ENCODE measurements around the gene MAGEA4. TPM values are rescaled to one million over a fixed set of nuclear protein-coding genes. Genes with fewer than 3 reads are reported as not detected.

The MAGEA4 gene
- total and polyA plus RNA-seq, 2 of the 4 experiments (the other 2 are of a cell fraction), result not detected

GRCh38 chrX:151921866-151922265 lies 9.2 kb downstream of the MAGEA4 start:
- POLR2A ChIA-PET (ENCODE audit: unreplicated experiment), result no interaction called here
- Histone ChIP-seq H3K79me1 (ENCODE audit: low read depth in 1 of 2, low read length in 2 of 2) (no peaks in the 10 kb centered on the region), H3K4me1 (ENCODE audit: control insufficient read depth, insufficient read depth, low read length) (no peaks in the 10 kb centered on the region), H3K4ac (ENCODE audit: low read depth, low read length) (no peak overlapping the region), H3K9me1 (ENCODE audit: insufficient read depth, low read length) (no peaks in the 10 kb centered on the region), H3K4me3 (ENCODE audit: insufficient read depth, low read depth, low read length) (no peak overlapping the region), H2BK120ac (ENCODE audit: low read depth, low read length) (no peak overlapping the region), H3K14ac (replicated peaks; ENCODE audit: low read depth, low read length) (no peak overlapping the region), H3K9ac (ENCODE audit: low read depth, low read length) (no peak overlapping the region), H2BK20ac (ENCODE audit: low read depth, low read length) (no peak overlapping the region), H2AFZ (replicated peaks; ENCODE audit: low read length, poor library complexity) (no peak overlapping the region), H3K27me3 (ENCODE audit: control insufficient read depth, insufficient read depth, low read length) (no peaks in the 10 kb centered on the region), H3K36me3 (ENCODE audit: control insufficient read depth, insufficient read depth, low read length) (no peaks in the 10 kb centered on the region), H2BK15ac (ENCODE audit: low read depth, low read length) (no peak overlapping the region), H3K9me3 (ENCODE audit: control insufficient read depth, insufficient read depth, low read length) (peaks cover 21% of the 10 kb centered on the region; the same call in 1 of the 2 replicates), H4K91ac (ENCODE audit: insufficient read depth, low read depth, low read length) (no peak overlapping the region), H2AK9ac (replicated peaks; ENCODE audit: low read depth, low read length, poor library complexity) (no peak overlapping the region), H2BK5ac (ENCODE audit: low read depth, low read length, poor library complexity, severe bottlenecking) (no peak overlapping the region), H4K5ac (ENCODE audit: low read depth, low read length) (no peak overlapping the region), H4K20me1 (ENCODE audit: insufficient read depth, low read length) (no peaks in the 10 kb centered on the region), H3K18ac (ENCODE audit: low read depth, low read length) (no peak overlapping the region), H4K8ac (ENCODE audit: low read depth in 2 of 2, low read length in 2 of 2) (no peak overlapping the region), H2AK5ac (ENCODE audit: low read depth, low read length) (no peak overlapping the region), H3K23ac (ENCODE audit: low read depth, low read length) (no peak overlapping the region), H3K4me2 (ENCODE audit: low read depth, low read length) (no peak overlapping the region), H3K56ac (ENCODE audit: extremely low read depth, insufficient read depth, low read length) (no peak overlapping the region), H3K27ac (ENCODE audit: insufficient read depth, low read length) (no peak overlapping the region)
- no peak for TF ChIP-seq RFX5 (IDR thresholded peaks at IDR 0.05; ENCODE audit: low read depth, low read length)
- no peak for TF ChIP-seq RCOR1 (IDR thresholded peaks at IDR 0.05; ENCODE audit: insufficient replicate concordance, low read length)
- TF ChIP-seq MXI1 (IDR thresholded peaks at IDR 0.05; ENCODE audit: borderline replicate concordance, low read depth, low read length), result no peak
- no peak for TF ChIP-seq USF2 (IDR thresholded peaks at IDR 0.05; ENCODE audit: low read depth, low read length)
- no peak for TF ChIP-seq MAZ (IDR thresholded peaks at IDR 0.05; ENCODE audit: borderline replicate concordance, low read depth, low read length)
- TF ChIP-seq CTCF (conservative IDR thresholded peaks at IDR 0.05; ENCODE audit: low read depth, low read length), result no peak
- no peak for TF ChIP-seq CHD1 (IDR thresholded peaks at IDR 0.05; ENCODE audit: low read depth, low read length)
- no peak for TF ChIP-seq CEBPB (IDR thresholded peaks at IDR 0.05; ENCODE audit: low read depth, low read length)
- TF ChIP-seq POLR2A (IDR thresholded peaks at IDR 0.05; ENCODE audit: low read depth, low read length), result no peak
- TF ChIP-seq NFE2L2 (IDR thresholded peaks at IDR 0.05; ENCODE audit: low read depth, low read length), result no peak
- no peak for TF ChIP-seq ELK1 (IDR thresholded peaks at IDR 0.05; ENCODE audit: borderline replicate concordance, low read depth, low read length)
- no peak for TF ChIP-seq RAD21 (IDR thresholded peaks at IDR 0.05; ENCODE audit: low read length)
- TF ChIP-seq SMC3 (IDR thresholded peaks at IDR 0.05; ENCODE audit: low read depth, low read length), result no peak
- TF ChIP-seq BHLHE40 (IDR thresholded peaks at IDR 0.05; ENCODE audit: low read depth, low read length), result no peak
- TF ChIP-seq MAFK (IDR thresholded peaks at IDR 0.05; ENCODE audit: low read depth, low read length), result no peak
- no peak for TF ChIP-seq FOS (IDR thresholded peaks at IDR 0.05; ENCODE audit: low read depth, low read length)
- dilution Hi-C loops (cut with HindIII; ENCODE audit: low sequenced_read_pairs, unreplicated experiment) (no loop called here), intact Hi-C loops (cut with micrococcal nuclease) (no loop called here), in situ Hi-C loops (cut with MboI; ENCODE audit: low sequenced_read_pairs) (no loop called here)
- DNase-seq (no peak), ATAC-seq (ENCODE audit: low read depth) (no peak)
- no TSS peak for BruUV-seq (replicated peaks)
- WGBS, 2 experiments (ENCODE audit: extremely low coverage in 2 of 2, insufficient read length in 1 of 2), result 50% methylated on average over 1 of the region's 5 CpGs; no CpG with 5 or more reads in 1 of the 2 experiments
- CTCF ChIA-PET, result interaction anchor here (0.8 kb wide), 1 partner anchor 12 kb away, joined by 3 read pairs; no protein-coding TSS in a partner anchor

All from IMR-90 (cell line).